Uterus (tissue), 4 donors: ENCODE results near the gene SORL1. TPM values are rescaled to one million over a fixed set of nuclear protein-coding genes. Genes with fewer than 3 reads are reported as not detected.

Experiments
- DNase-seq, 2 donors: peaks; one replicate each; pipeline ENCODE4 v3.0.0-alpha.2; 2019 to 2020
- H3K27ac ChIP-seq, 2 donors: fragments of 200-600 bp; sonication (generic); 1 replicate in 1 of 2; 2 replicates in 1 of 2; pipeline ENCODE4 v1.5.1; 2016 to 2018
- H3K27me3 ChIP-seq, 2 donors: fragments of 200-600 bp; sonication (generic); one replicate each; pipeline ENCODE4 v1.5.1; 2018 to 2019; ENCODE audit warnings: control low read depth in 1 of 2
- H3K36me3 ChIP-seq, 2 donors: fragments of 200-600 bp; sonication (generic); one replicate each; pipeline ENCODE4 v1.5.1; 2019; ENCODE audit warnings: control low read depth in 1 of 2
- H3K4me1 ChIP-seq, 2 donors: fragments of 200-600 bp; sonication (generic); one replicate each; pipeline ENCODE4 v1.5.1; 2018 to 2019; ENCODE audit warnings: control low read depth in 1 of 2
- H3K4me3 ChIP-seq, 2 donors: fragments of 200-600 bp; sonication (generic); 1 replicate in 1 of 2; 2 replicates in 1 of 2; pipeline ENCODE4 v1.5.1; 2018 to 2019; ENCODE audit warnings: mild to moderate bottlenecking in 1 of 2
- H3K9me3 ChIP-seq, 2 donors: fragments of 200-600 bp; sonication (generic); one replicate each; pipeline ENCODE4 v1.5.1; 2019; ENCODE audit warnings: control low read depth in 1 of 2
- CTCF ChIP-seq, 4 experiments: fragments of 200-600 bp in 2 of 4; fragments of 450-650 bp in 2 of 4; sonication (generic) in 2 of 4; IDR thresholded peaks; one replicate each; pipeline ENCODE4 v1.5.1; 2016 to 2019; ENCODE audit warnings: antibody characterized with exemption in 4 of 4, mild to moderate bottlenecking in 2 of 4, moderate library complexity in 1 of 4
- POLR2A ChIP-seq, 2 donors: fragments of 450-650 bp; IDR thresholded peaks; one replicate each; pipeline ENCODE4 v1.6.1; 2016; ENCODE audit warnings: antibody characterized with exemption in 2 of 2, mild to moderate bottlenecking in 1 of 2, moderate library complexity in 1 of 2
- intact Hi-C: fragments of 100-400 bp; cut with DNase I; formaldehyde crosslinking; loops from one replicate; pipeline ENCODE4 v1.15.1; 2023; ENCODE audit warnings: low total_unique reads
- total RNA-seq, 4 donors: library from RNA; depleted of rRNA in 3 of 4; stranded (reverse); fragments of >200 nt in 3 of 4; gene quantifications; one replicate each; pipeline versions ENCODE4 v1.1.0 to v1.2.4, GENCODE V29; 2014 to 2023
- donor health status: DM: yes; HTN: yes; CAD: no.

Gene SORL1
- total RNA-seq, 4 donors from 2014 or later: 7.6 to 42.6 (median 17.2) TPM

- H3K9me3 ChIP-seq: no peaks in the 10 kb centered on the region
- H3K4me1 ChIP-seq: peaks cover 16 to 22% of the 10 kb centered on the region in 2 donors
- intact Hi-C loops: no loop called here
- no peak for DNase-seq
- H3K27ac ChIP-seq: peak overlapping the region; percentile 70 to 78
- H3K27me3 ChIP-seq: no peaks in the 10 kb centered on the region
- no peak for TF ChIP-seq CTCF (IDR thresholded peaks at IDR 0.05)
- TF ChIP-seq POLR2A (IDR thresholded peaks at IDR 0.05): no peak
- H3K4me3 ChIP-seq: no peak overlapping the region
- no peaks in the 10 kb centered on the region for H3K36me3 ChIP-seq
Measured at GRCh38 chr11:121465709-121466062, 13.6 kb downstream of the SORL1 start.

GRCh38 chr11:121466063-121466794, 14.1 kb downstream of the SORL1 start:
- H3K9me3 ChIP-seq: no peaks in the 10 kb centered on the region
- TF ChIP-seq CTCF (IDR thresholded peaks at IDR 0.05) (no peak), POLR2A (IDR thresholded peaks at IDR 0.05) (no peak)
- DNase-seq: peak; percentile 93 to 95
- H3K36me3 ChIP-seq: no peaks in the 10 kb centered on the region
- H3K27ac ChIP-seq: peak overlapping the region; percentile 70 to 78
- intact Hi-C loops: no loop called here
- H3K4me3 ChIP-seq: no peak overlapping the region
- H3K4me1 ChIP-seq: peaks cover 16 to 22% of the 10 kb centered on the region in 2 donors
- no peaks in the 10 kb centered on the region for H3K27me3 ChIP-seq

DNA sequence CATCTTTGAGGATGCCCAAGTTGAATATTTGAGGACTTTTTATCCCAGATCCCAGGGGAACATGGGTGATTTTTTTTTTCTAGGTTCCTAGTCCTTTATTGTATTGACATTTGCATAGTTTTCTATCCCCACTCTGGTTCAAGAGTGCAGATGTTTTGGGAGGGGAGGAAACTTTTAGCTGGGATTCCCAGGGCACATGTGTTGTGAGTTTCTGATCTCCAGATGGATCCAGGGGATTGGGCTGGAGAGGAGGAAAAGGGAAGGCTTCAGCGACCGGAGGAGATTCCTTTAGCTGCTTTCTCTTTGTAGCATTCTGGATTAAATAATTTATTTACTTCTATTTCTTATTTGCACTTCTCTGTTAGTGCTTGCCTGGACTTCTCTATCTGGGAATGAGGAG, 15.4 kb downstream of the SORL1 start:
- H3K4me1 ChIP-seq: peaks cover 16 to 22% of the 10 kb centered on the region in 2 donors
- TF ChIP-seq CTCF (IDR thresholded peaks at IDR 0.05) (no peak), POLR2A (IDR thresholded peaks at IDR 0.05) (no peak)
- no peaks in the 10 kb centered on the region for H3K9me3 ChIP-seq
- peak overlapping the region; percentile 70 to 78 for H3K27ac ChIP-seq
- H3K27me3 ChIP-seq: no peaks in the 10 kb centered on the region
- no peak overlapping the region for H3K4me3 ChIP-seq
- DNase-seq: no peak
- intact Hi-C loops: no loop called here
- no peaks in the 10 kb centered on the region for H3K36me3 ChIP-seq

DNA sequence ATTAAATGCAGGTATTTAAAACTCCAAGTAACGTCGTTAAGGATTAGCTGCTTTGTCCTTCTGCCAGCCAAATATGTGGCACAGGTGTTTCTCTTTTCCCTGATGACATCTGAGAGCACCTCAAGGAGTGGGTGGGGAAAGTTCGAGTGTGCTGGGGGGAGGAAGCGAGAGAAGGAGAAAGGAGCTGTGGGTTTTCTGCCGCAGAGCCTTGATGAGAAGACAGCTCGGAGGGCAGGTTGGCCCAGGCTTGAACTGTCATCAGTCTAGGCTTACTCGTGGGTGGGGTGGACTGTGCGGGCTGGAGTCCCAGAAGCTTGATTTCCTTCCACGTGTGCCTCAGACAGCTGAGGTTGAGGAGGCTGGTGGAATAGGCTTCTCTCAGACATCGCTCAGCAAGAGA, 15.9 kb downstream of the SORL1 start:
- Histone ChIP-seq H3K27ac (peak overlapping the region; percentile 70 to 78), H3K4me3 (no peak overlapping the region), H3K36me3 (no peaks in the 10 kb centered on the region), H3K4me1 (peaks cover 16 to 22% of the 10 kb centered on the region in 2 donors), H3K9me3 (no peaks in the 10 kb centered on the region), H3K27me3 (no peaks in the 10 kb centered on the region)
- peak; percentile 25 to 46 for DNase-seq
- TF ChIP-seq CTCF (IDR thresholded peaks at IDR 0.05) (no peak), POLR2A (IDR thresholded peaks at IDR 0.05) (no peak)
- intact Hi-C loops: no loop called here

- H3K36me3 ChIP-seq: no peaks in the 10 kb centered on the region
- H3K27me3 ChIP-seq: no peaks in the 10 kb centered on the region
- intact Hi-C loops: no loop called here
- no peaks in the 10 kb centered on the region for H3K9me3 ChIP-seq
- no peak overlapping the region for H3K4me3 ChIP-seq
- no peak overlapping the region for H3K27ac ChIP-seq
- H3K4me1 ChIP-seq: peaks cover 14 to 16% of the 10 kb centered on the region in 2 donors
- DNase-seq: no peak
- TF ChIP-seq CTCF (IDR thresholded peaks at IDR 0.05) (no peak), POLR2A (IDR thresholded peaks at IDR 0.05) (no peak)
Measured at GRCh38 chr11:121469910-121470309, 17.8 kb downstream of the SORL1 start.
